ENCODE data around the gene STX16. TPM values are rescaled to one million over a fixed set of nuclear protein-coding genes. Genes with fewer than 3 reads are reported as not detected.

The STX16 gene
- total and polyA plus RNA-seq, 2 of the 13 experiments (the other 11 are each of a cell fraction or from before 2014, with no cell fraction given) = 28.0 to 72.7 TPM

GRCh38 chr20:58626051-58626450, 25.0 kb upstream of the STX16 start:
- Histone ChIP-seq H3K4me3 (replicated peaks in 1 of 3; ENCODE audit: insufficient read depth in 1 of 3, low read depth in 2 of 3, low read length in 3 of 3) (no peak overlapping the region), H3K36me3 (replicated peaks in 1 of 2; ENCODE audit: control insufficient read depth in 1 of 2, insufficient read depth in 2 of 2, low read length in 2 of 2) (no peaks in the 10 kb centered on the region), H3K4me1 (ENCODE audit: insufficient read depth, low read length) (peaks cover 15% of the 10 kb centered on the region), H3K79me2 (ENCODE audit: insufficient read depth, low read length) (no peaks in the 10 kb centered on the region), H3K4me2 (ENCODE audit: low read depth, low read length) (no peak overlapping the region), H3K27me3 (ENCODE audit: control insufficient read depth in 1 of 2, insufficient read depth in 2 of 2, low read length in 2 of 2) (peaks cover 1 to 97% of the 10 kb centered on the region in 2 experiments; a peak in 4 of 5 replicates), H4K20me1 (ENCODE audit: insufficient read depth, low read length) (no peaks in the 10 kb centered on the region), H3K9me3 (ENCODE audit: low read length) (no peaks in the 10 kb centered on the region), H3K27ac (ENCODE audit: extremely low read length, insufficient read depth, low read length) (no peak overlapping the region), H3K9ac (ENCODE audit: insufficient read depth, low read depth, low read length) (no peak overlapping the region), H2AFZ (ENCODE audit: low read length) (no peak overlapping the region)
- intact Hi-C loops (cut with micrococcal nuclease; ENCODE audit: unreplicated experiment) (no loop called here), in situ Hi-C loops (cut with HindIII; ENCODE audit: extremely low pct_ligation_motif_present, low pct_unique_long_range_greater_than_20kb) (no loop called here)
- no TSS peak for BruUV-seq (replicated peaks)
- WGBS (ENCODE audit: low lambda C conversion rate) = 30% methylated on average over 4 of the region's 4 CpGs
- DNase-seq (ENCODE audit: low spot score) (no peak), FAIRE-seq (no peak), ATAC-seq (no peak)
- ChIA-PET CTCF (ENCODE audit: low intra/inter-chr PET ratio, low total read pairs) (no interaction called here), POLR2A (no interaction called here)
- TF ChIP-seq POLR2G (IDR thresholded peaks at IDR 0.05; ENCODE audit: low read depth, low read length) = no peak
- no peak for TF ChIP-seq ZNF274 (CRISPR knock-in tag; IDR thresholded peaks at IDR 0.05)
- TF ChIP-seq GPBP1L1 (CRISPR knock-in tag; IDR thresholded peaks at IDR 0.05) = no peak
- TF ChIP-seq ZIK1 (CRISPR knock-in tag; IDR thresholded peaks at IDR 0.05; ENCODE audit: borderline replicate concordance, low read depth) = no peak
- no peak for TF ChIP-seq SP140L (CRISPR knock-in tag; IDR thresholded peaks at IDR 0.05; ENCODE audit: borderline replicate concordance)
- no peak for TF ChIP-seq NFIB (CRISPR knock-in tag; IDR thresholded peaks at IDR 0.05; ENCODE audit: borderline replicate concordance)
- TF ChIP-seq ZNF263 (CRISPR knock-in tag; IDR thresholded peaks at IDR 0.05) = no peak
- no peak for TF ChIP-seq GZF1 (CRISPR knock-in tag; IDR thresholded peaks at IDR 0.05)
- TF ChIP-seq ZNF543 (CRISPR knock-in tag; IDR thresholded peaks at IDR 0.05) = no peak
- TF ChIP-seq ZNF432 (CRISPR knock-in tag; IDR thresholded peaks at IDR 0.05; ENCODE audit: borderline replicate concordance) = no peak
- no peak for TF ChIP-seq ZBTB26 (CRISPR knock-in tag; IDR thresholded peaks at IDR 0.05; ENCODE audit: borderline replicate concordance)
- no peak for TF ChIP-seq ZNF20 (CRISPR knock-in tag; IDR thresholded peaks at IDR 0.05)
- no peak for TF ChIP-seq PRDM15 (CRISPR knock-in tag; IDR thresholded peaks at IDR 0.05)
- no peak for TF ChIP-seq TBX3 (IDR thresholded peaks at IDR 0.05; ENCODE audit: borderline replicate concordance)
- TF ChIP-seq ZNF816 (CRISPR knock-in tag; IDR thresholded peaks at IDR 0.05; ENCODE audit: borderline replicate concordance) = no peak
- TF ChIP-seq ATF7-NPFF (CRISPR knock-in tag; IDR thresholded peaks at IDR 0.05; ENCODE audit: low read depth) = no peak
- no peak for TF ChIP-seq TIGD3 (CRISPR knock-in tag; IDR thresholded peaks at IDR 0.05; ENCODE audit: borderline replicate concordance)
